SK-N-SH (cell line): ENCODE measurements around the gene MTUS2.

Experiments
- JUND ChIP-seq: IDR thresholded peaks from 2 replicates; pipeline ENCODE4 v1.4.0; 2012
- NFIC ChIP-seq: IDR thresholded peaks from 2 replicates; pipeline ENCODE4 v1.4.0; 2012; ENCODE audit warnings: borderline replicate concordance
- TF ChIP-seq, protein P1 (sequence below): fragments of 200-600 bp; sonication (generic); IDR thresholded peaks from 2 replicates; pipeline ENCODE4 v1.6.1; 2017; ENCODE audit warnings: antibody characterized with exemption, mild to moderate bottlenecking, moderate library complexity
- TF ChIP-seq, protein P2 (sequence below): IDR thresholded peaks from 2 replicates; pipeline ENCODE4 v1.4.0; 2012; ENCODE audit warnings: low read depth

DNA sequence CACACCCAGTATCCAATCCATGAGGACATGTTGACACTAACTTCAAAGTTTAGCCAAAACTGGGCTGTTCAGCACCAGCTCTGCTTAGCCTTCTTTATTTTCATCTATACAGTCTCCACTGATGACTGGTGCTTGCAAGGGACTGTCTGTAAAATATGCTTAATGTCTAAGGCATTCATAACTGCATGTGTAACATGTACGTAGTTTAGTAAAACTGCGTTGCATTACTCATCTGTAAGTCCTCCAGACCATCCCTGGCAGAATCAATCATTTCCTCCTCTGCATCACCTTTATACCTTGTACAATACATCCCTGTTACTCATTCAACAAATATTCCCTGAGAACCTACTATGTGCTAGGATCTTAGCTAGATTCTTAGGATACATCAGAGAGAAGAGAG lies 362.1 kb downstream of the MTUS2 start:
- no peak for TF ChIP-seq NFIC
- no peak for TF ChIP-seq JUND
- TF ChIP-seq, protein P1, sequence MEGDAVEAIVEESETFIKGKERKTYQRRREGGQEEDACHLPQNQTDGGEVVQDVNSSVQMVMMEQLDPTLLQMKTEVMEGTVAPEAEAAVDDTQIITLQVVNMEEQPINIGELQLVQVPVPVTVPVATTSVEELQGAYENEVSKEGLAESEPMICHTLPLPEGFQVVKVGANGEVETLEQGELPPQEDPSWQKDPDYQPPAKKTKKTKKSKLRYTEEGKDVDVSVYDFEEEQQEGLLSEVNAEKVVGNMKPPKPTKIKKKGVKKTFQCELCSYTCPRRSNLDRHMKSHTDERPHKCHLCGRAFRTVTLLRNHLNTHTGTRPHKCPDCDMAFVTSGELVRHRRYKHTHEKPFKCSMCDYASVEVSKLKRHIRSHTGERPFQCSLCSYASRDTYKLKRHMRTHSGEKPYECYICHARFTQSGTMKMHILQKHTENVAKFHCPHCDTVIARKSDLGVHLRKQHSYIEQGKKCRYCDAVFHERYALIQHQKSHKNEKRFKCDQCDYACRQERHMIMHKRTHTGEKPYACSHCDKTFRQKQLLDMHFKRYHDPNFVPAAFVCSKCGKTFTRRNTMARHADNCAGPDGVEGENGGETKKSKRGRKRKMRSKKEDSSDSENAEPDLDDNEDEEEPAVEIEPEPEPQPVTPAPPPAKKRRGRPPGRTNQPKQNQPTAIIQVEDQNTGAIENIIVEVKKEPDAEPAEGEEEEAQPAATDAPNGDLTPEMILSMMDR, result no peak
- TF ChIP-seq, protein P2, sequence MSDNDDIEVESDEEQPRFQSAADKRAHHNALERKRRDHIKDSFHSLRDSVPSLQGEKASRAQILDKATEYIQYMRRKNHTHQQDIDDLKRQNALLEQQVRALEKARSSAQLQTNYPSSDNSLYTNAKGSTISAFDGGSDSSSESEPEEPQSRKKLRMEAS, result no peak
